H1 (cell line): Measurements from ENCODE around the gene NGFR.
"Not testable (repeated sequence)": the region's sequence is repeated elsewhere in the genome, so short reads cannot be mapped to it uniquely, and the experiment has no call there.

ENCODE experiments used
- ATF2 ChIP-seq: IDR thresholded peaks from 2 replicates; pipeline ENCODE4 v1.6.1; 2012; ENCODE audit warnings: low read length, inconsistent platforms
- ATF3 ChIP-seq: IDR thresholded peaks from 2 replicates; pipeline ENCODE4 v1.6.1; 2011; ENCODE audit warnings: low read depth, mild to moderate bottlenecking, low read length; ENCODE audit not compliant: insufficient read depth
- CTCF ChIP-seq, 3 experiments: IDR thresholded peaks; 1 replicate in 2 of 3; 2 replicates in 1 of 3; pipeline versions ENCODE4 v1.5.1 to v1.6.1; 2011; ENCODE audit warnings: low read length in 3 of 3, mild to moderate bottlenecking in 3 of 3, inconsistent platforms in 2 of 3, low read depth in 1 of 3, moderate library complexity in 1 of 3; ENCODE audit not compliant: insufficient read depth in 1 of 3; ENCODE audit errors: control extremely low read depth in 1 of 3
- GABPA ChIP-seq: IDR thresholded peaks from 2 replicates; pipeline ENCODE4 v1.6.1; 2011; ENCODE audit warnings: mild to moderate bottlenecking, low read length, moderate library complexity, borderline replicate concordance; ENCODE audit not compliant: insufficient read depth
- MAFK ChIP-seq: IDR thresholded peaks from 2 replicates; pipeline ENCODE4 v1.6.1; 2012; ENCODE audit warnings: low read depth, mild to moderate bottlenecking, improper control_type of control experiment, low read length
- RFX5 ChIP-seq: IDR thresholded peaks from 2 replicates; pipeline ENCODE4 v1.6.1; 2011; ENCODE audit warnings: low read depth, low read length, improper control_type of control experiment, borderline replicate concordance
- RXRA ChIP-seq: IDR thresholded peaks from 2 replicates; pipeline ENCODE4 v1.6.1; 2011; ENCODE audit warnings: low read depth, mild to moderate bottlenecking, low read length, moderate library complexity; ENCODE audit not compliant: insufficient read depth
- ZNF274 ChIP-seq: IDR thresholded peaks from 2 replicates; pipeline ENCODE4 v1.7.0; 2012; ENCODE audit warnings: low read length, borderline replicate concordance; ENCODE audit errors: extremely low read depth

GRCh38 chr17:49550764-49551163, 55.7 kb downstream of the NGFR start:
- not testable (repeated sequence) for TF ChIP-seq GABPA; RFX5; MAFK; CTCF (IDR thresholded peaks at IDR 0.05; ENCODE audit: control extremely low read depth in 1 of 3, insufficient read depth in 1 of 3, low read depth in 1 of 3, low read length in 3 of 3); ZNF274; ATF3; RXRA; ATF2
